HEK293T (cell line): ENCODE data around the gene APOC3.

ENCODE experiments used
- CTCF ChIA-PET: fragments of 350-600 bp; formaldehyde crosslinking; extraction: SDS; loops from one replicate; lab custom pipeline; 2021; ENCODE audit warnings: antibody characterized with exemption, inconsistent platforms; lab: Yijun Ruan, JAX
- POLR2A ChIA-PET: fragments of 350-600 bp; formaldehyde crosslinking; extraction: SDS; loops from one replicate; lab custom pipeline; 2020; ENCODE audit warnings: antibody characterized with exemption, inconsistent platforms; lab: Yijun Ruan, JAX
- DNase-seq: peaks from one replicate; pipeline ENCODE4 v3.0.0; 2012; ENCODE audit warnings: mixed read lengths; ENCODE audit errors: extremely low spot score
- ARNT ChIP-seq: fragments of 450-650 bp; IDR thresholded peaks from 2 replicates; pipeline ENCODE4 v1.6.1; 2017; ENCODE audit warnings: mild to moderate bottlenecking
- BHLHE40 ChIP-seq: fragments of 450-650 bp; IDR thresholded peaks from 2 replicates; pipeline ENCODE4 v1.6.1; 2016; ENCODE audit warnings: mild to moderate bottlenecking, moderate library complexity, borderline replicate concordance
- CTBP1 ChIP-seq: fragments of 450-650 bp; IDR thresholded peaks from 2 replicates; pipeline ENCODE4 v1.6.1; 2016; ENCODE audit warnings: borderline replicate concordance
- ELF4 ChIP-seq: fragments of 450-650 bp; IDR thresholded peaks from 2 replicates; pipeline ENCODE4 v1.6.1; 2017; ENCODE audit warnings: antibody characterized with exemption
- FOXA1 ChIP-seq: fragments of 450-650 bp; IDR thresholded peaks from 2 replicates; pipeline ENCODE4 v1.6.1; 2016; ENCODE audit warnings: mild to moderate bottlenecking
- FOXK2 ChIP-seq: fragments of 450-650 bp; IDR thresholded peaks from 2 replicates; pipeline ENCODE4 v1.6.1; 2016; ENCODE audit warnings: mild to moderate bottlenecking
- FOXM1 ChIP-seq: fragments of 450-650 bp; IDR thresholded peaks from 2 replicates; pipeline ENCODE4 v1.6.1; 2017; ENCODE audit warnings: mild to moderate bottlenecking, borderline replicate concordance
- HDGF ChIP-seq: fragments of 450-650 bp; IDR thresholded peaks from 2 replicates; pipeline ENCODE4 v1.6.1; 2017; ENCODE audit warnings: antibody characterized with exemption, borderline replicate concordance
- L3MBTL2 ChIP-seq: fragments of 450-650 bp; conservative IDR thresholded peaks from 2 replicates; pipeline ENCODE4 v1.6.1; 2016; ENCODE audit warnings: mild to moderate bottlenecking
- LEF1 ChIP-seq: fragments of 450-650 bp; IDR thresholded peaks from 2 replicates; pipeline ENCODE4 v1.6.1; 2017; ENCODE audit warnings: mild to moderate bottlenecking, borderline replicate concordance
- NFRKB ChIP-seq: fragments of 450-650 bp; IDR thresholded peaks from 2 replicates; pipeline ENCODE4 v1.6.1; 2016; ENCODE audit warnings: mild to moderate bottlenecking, moderate library complexity
- PKNOX1 ChIP-seq: fragments of 450-650 bp; IDR thresholded peaks from 2 replicates; pipeline ENCODE4 v1.6.1; 2016
- SP1 ChIP-seq: fragments of 450-650 bp; IDR thresholded peaks from 2 replicates; pipeline ENCODE4 v1.6.1; 2017
- SUZ12 ChIP-seq: fragments of 450-650 bp; IDR thresholded peaks from 2 replicates; pipeline ENCODE4 v1.6.1; 2016; ENCODE audit warnings: mild to moderate bottlenecking
- TARDBP ChIP-seq: fragments of 450-650 bp; IDR thresholded peaks from 2 replicates; pipeline ENCODE4 v1.6.1; 2016
- ZNF384 ChIP-seq: fragments of 450-650 bp; IDR thresholded peaks from 2 replicates; pipeline ENCODE4 v1.6.1; 2016

APOC3 gene

GRCh38 chr11:116829525-116830183 is at the start of gene APOC3:
Gene APOC3, plus strand, starts transcription at chr11:116829907. Its CDS starts 676 bp downstream, at chr11:116830583.
- CTCF ChIA-PET: interaction anchor here (0.6 kb wide), 1 partner anchor 24 kb away, joined by 4 read pairs; no protein-coding TSS in a partner anchor
- POLR2A ChIA-PET: interaction anchor here (0.7 kb wide), 1 partner anchor 18 kb away, joined by 3 read pairs; no protein-coding TSS in a partner anchor
- no peak for DNase-seq
- TF ChIP-seq SUZ12 (no peak), FOXK2 (no peak), HDGF (no peak), PKNOX1 (no peak), FOXA1 (no peak), ARNT (no peak), CTBP1 (no peak), NFRKB (no peak), BHLHE40 (no peak), L3MBTL2 (no peak), ELF4 (no peak), ZNF384 (no peak), LEF1 (no peak), FOXM1 (no peak), SP1 (no peak), TARDBP (no peak)

- TF ChIP-seq ZNF384 (no peak), PKNOX1 (no peak), FOXM1 (no peak), NFRKB (no peak), TARDBP (no peak), BHLHE40 (no peak), LEF1 (no peak), L3MBTL2 (no peak), ARNT (no peak), CTBP1 (no peak), HDGF (no peak), SUZ12 (no peak), FOXA1 (no peak), SP1 (no peak), FOXK2 (no peak), ELF4 (no peak)
- DNase-seq: no peak
- CTCF ChIA-PET: interaction anchor here (1.2 kb wide), 1 partner anchor 9 kb away, joined by 3 read pairs; the partner anchor contains the start of gene APOA5
- POLR2A ChIA-PET: interaction anchor here (0.7 kb wide), 1 partner anchor 442 kb away, joined by 4 read pairs; no protein-coding TSS in a partner anchor
Observed at GRCh38 chr11:116782728-116783127, 47.0 kb upstream of the APOC3 start.

- DNase-seq: no peak
- POLR2A ChIA-PET: interaction anchor here (1.3 to 3.4 kb wide), 3 partner anchors 12 to 357 kb away, joined by 4 to 18 read pairs (median 6); partner anchors contain the start of genes BUD13 and PAFAH1B2
- CTCF ChIA-PET: interaction anchor here (1.3 to 1.4 kb wide), 2 partner anchors 50 to 387 kb away, joined by 4 read pairs; no protein-coding TSS in a partner anchor
- no peak for TF ChIP-seq NFRKB
Observed at GRCh38 chr11:116786326-116786725, 43.4 kb upstream of the APOC3 start.

GRCh38 chr11:116786966-116787365 is 42.7 kb upstream of the APOC3 start:
- DNase-seq: no peak
- TF ChIP-seq SUZ12 (no peak), ELF4 (no peak), FOXK2 (no peak), ARNT (no peak), TARDBP (no peak), PKNOX1 (no peak)
- CTCF ChIA-PET: interaction anchor here (1.3 to 1.4 kb wide), 2 partner anchors 49 to 386 kb away, joined by 4 read pairs; no protein-coding TSS in a partner anchor
- POLR2A ChIA-PET: interaction anchor here (1.3 to 3.4 kb wide), 6 partner anchors 8 to 357 kb away, joined by 3 to 24 read pairs (median 6); partner anchors contain the start of genes BUD13 and PAFAH1B2

GRCh38 chr11:116787436-116787785 is 42.3 kb upstream of the APOC3 start:
- CTCF ChIA-PET: interaction anchor here (1.3 kb wide), 1 partner anchor 386 kb away, joined by 4 read pairs; no protein-coding TSS in a partner anchor
- POLR2A ChIA-PET: interaction anchor here (1.0 to 3.4 kb wide), 9 partner anchors 8 to 356 kb away, joined by 3 to 24 read pairs (median 6); partner anchors contain the start of genes BUD13, PAFAH1B2 and SIK3
- DNase-seq: no peak
- TF ChIP-seq BHLHE40: no peak
- TF ChIP-seq ELF4: no peak
- no peak for TF ChIP-seq FOXM1
- no peak for TF ChIP-seq ZNF384
- TF ChIP-seq L3MBTL2: no peak
- no peak for TF ChIP-seq CTBP1
- no peak for TF ChIP-seq NFRKB
- no peak for TF ChIP-seq SP1
- TF ChIP-seq LEF1: no peak
- no peak for TF ChIP-seq TARDBP
- no peak for TF ChIP-seq ARNT
